Psoas muscle (tissue), 8 donors: ENCODE results near the gene RNF150. TPM values are rescaled to one million over a fixed set of nuclear protein-coding genes. Genes with fewer than 3 reads are reported as not detected.

Experiments
- ATAC-seq, 4 donors: fragments of 200-7000 bp; cut with Tn5 transposase; one replicate each; pipeline ENCODE4 v1.9.1; 2020; ENCODE audit warnings: moderate library complexity in 3 of 4, mild to moderate bottlenecking in 2 of 4
- DNase-seq, 2 donors: peaks; one replicate each; pipeline ENCODE4 v3.0.0-alpha.2; 2020
- H3K27ac ChIP-seq: fragments of 200-600 bp; one replicate; pipeline ENCODE4 v1.8.0; 2022
- H3K27me3 ChIP-seq, 3 donors: fragments of 200-600 bp in 1 of 3; one replicate each; pipeline versions ENCODE4 v1.6.1 to v1.8.0; 2013 to 2022; ENCODE audit warnings: low read length in 2 of 3, mild to moderate bottlenecking in 2 of 3, moderate library complexity in 1 of 3; ENCODE audit not compliant: insufficient read depth in 3 of 3
- H3K36me3 ChIP-seq, 2 donors: fragments of 200-600 bp in 1 of 2; one replicate each; pipeline versions ENCODE4 v1.6.1 to v1.8.0; 2013 to 2022; ENCODE audit warnings: low read depth in 1 of 2, mild to moderate bottlenecking in 1 of 2, moderate library complexity in 1 of 2; ENCODE audit not compliant: insufficient read depth in 1 of 2
- H3K4me1 ChIP-seq: fragments of 200-600 bp; one replicate; pipeline ENCODE4 v1.8.0; 2022
- H3K4me3 ChIP-seq: fragments of 200-600 bp; one replicate; pipeline ENCODE4 v1.8.0; 2022; ENCODE audit warnings: mild to moderate bottlenecking
- H3K9me3 ChIP-seq: fragments of 200-600 bp; one replicate; pipeline ENCODE4 v1.8.0; 2022
- WGBS, 3 donors: extraction: QIAGEN DNeasy Blood & Tissue Kit; methylation state at CpG; one replicate each; pipeline versions ENCODE4 v1.1.6 to v1.1.7; 2013; 5-methylcytosine and 5-hydroxymethylcytosine counted together
- intact Hi-C, 2 donors: fragments of 100-400 bp; cut with DNase I; formaldehyde crosslinking; loops; one replicate each; pipeline versions ENCODE4 v1.11.0 to v1.14.2; 2022
- polyA plus RNA-seq, 3 donors: library from polyadenylated mRNA; stranded (reverse); fragments of 200-250 nt; gene quantifications; one replicate each; pipeline ENCODE4 v1.2.3, GENCODE V29; 2013
- total RNA-seq, 4 donors: library from RNA; stranded (reverse); fragmentation: NEBNext Ultra II Directional in 2 of 4; extraction: Animal tissue kit (Norgen Biotek cat#: 25700) in 2 of 4; gene quantifications; one replicate each; pipeline versions ENCODE4 v1.2.1 to v1.2.4, GENCODE V29; 2021 to 2023
- TF ChIP-seq, protein P1 (sequence below): fragments of 200-600 bp; IDR thresholded peaks from one replicate; pipeline ENCODE4 v1.8.0; 2022; ENCODE audit warnings: antibody characterized with exemption
- donor health status: healthy with polysubstance abuse.
- donor health status: DM: no; HTN: no; CAD: no; lungs with moderate emphysema.
- donor health status: Bipolar disorder and iron deficiency.
- donor health status: healthy.
- donor health status: DM: yes; HTN: yes; CAD: no.
- donor health status: DM: no; HTN: no; CAD: no.
- donor health status: DM: no; HTN: no; CAD: no.
- donor health status: DM: yes; HTN: yes; CAD: no.

The RNF150 gene
- total and polyA plus RNA-seq, 7 donors = 0.78 to 12.6 (median 3.2) TPM

DNA sequence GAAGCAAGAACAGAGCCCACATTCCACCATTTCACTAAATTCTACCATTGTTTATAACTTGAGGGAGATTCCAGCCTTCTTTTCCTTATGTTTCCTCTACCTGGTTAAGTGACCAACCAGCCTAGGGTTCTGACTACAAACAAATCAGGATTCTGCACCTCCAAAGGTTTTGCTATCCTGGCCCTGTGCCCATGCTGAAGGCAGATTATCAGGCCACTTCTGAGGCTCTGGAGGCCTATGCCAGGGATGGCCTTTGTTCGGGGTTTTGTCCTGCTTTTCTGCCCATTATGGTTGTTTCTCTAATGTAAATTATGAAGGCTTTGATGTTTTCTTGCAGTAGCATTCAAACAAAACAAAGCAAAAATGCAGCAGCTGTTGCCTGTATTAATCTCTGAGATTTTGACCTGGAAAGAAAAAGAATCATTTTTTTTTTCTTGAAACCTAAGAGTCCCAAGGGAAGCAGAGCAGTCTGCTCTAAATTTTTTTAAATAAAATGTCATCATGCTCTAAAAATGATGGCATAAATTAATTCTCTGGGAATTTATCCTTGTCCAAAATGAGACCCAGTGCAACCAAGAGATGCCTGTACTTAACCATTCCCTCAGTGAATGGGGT lies 55.6 kb downstream of the RNF150 start:
- peaks cover 56% of the 10 kb centered on the region for H3K4me1 ChIP-seq
- WGBS, 3 donors = 46 to 59% (median 59%) methylated on average over 1 of the region's 1 CpG
- no peak overlapping the region for H3K27ac ChIP-seq
- TF ChIP-seq, protein P1, sequence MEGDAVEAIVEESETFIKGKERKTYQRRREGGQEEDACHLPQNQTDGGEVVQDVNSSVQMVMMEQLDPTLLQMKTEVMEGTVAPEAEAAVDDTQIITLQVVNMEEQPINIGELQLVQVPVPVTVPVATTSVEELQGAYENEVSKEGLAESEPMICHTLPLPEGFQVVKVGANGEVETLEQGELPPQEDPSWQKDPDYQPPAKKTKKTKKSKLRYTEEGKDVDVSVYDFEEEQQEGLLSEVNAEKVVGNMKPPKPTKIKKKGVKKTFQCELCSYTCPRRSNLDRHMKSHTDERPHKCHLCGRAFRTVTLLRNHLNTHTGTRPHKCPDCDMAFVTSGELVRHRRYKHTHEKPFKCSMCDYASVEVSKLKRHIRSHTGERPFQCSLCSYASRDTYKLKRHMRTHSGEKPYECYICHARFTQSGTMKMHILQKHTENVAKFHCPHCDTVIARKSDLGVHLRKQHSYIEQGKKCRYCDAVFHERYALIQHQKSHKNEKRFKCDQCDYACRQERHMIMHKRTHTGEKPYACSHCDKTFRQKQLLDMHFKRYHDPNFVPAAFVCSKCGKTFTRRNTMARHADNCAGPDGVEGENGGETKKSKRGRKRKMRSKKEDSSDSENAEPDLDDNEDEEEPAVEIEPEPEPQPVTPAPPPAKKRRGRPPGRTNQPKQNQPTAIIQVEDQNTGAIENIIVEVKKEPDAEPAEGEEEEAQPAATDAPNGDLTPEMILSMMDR = no peak
- DNase-seq (no peak), ATAC-seq (no peak)
- no peaks in the 10 kb centered on the region for H3K36me3 ChIP-seq
- no peak overlapping the region for H3K4me3 ChIP-seq
- H3K9me3 ChIP-seq = no peaks in the 10 kb centered on the region
- intact Hi-C loops = loop anchor here in 1 of 2 donors (5.0 kb wide), 1 partner anchor 35 kb away; no protein-coding TSS in a partner anchor
- H3K27me3 ChIP-seq = no peaks in the 10 kb centered on the region

DNA sequence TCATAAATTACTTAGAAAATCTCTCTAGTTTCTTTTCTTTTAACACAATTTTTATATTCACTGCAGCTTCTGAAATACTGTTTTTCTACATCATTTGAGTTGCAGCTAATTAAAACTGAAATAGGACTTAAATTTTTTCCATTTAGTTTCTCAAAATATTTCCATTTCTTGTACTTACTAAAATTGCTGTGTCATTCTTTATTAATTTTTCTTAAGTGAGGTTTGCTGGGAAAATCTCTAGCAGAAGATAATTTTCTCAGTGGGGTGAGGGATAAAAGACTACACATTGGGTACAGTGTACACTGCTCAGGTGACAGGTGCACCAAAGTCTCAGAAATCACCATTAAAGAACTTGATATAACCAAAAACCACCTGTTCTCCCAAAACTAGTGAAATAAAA lies 57.7 kb downstream of the RNF150 start:
- H3K4me3 ChIP-seq = no peak overlapping the region
- TF ChIP-seq, protein P1 = no peak
- no peaks in the 10 kb centered on the region for H3K36me3 ChIP-seq
- no peaks in the 10 kb centered on the region for H3K27me3 ChIP-seq
- no peak overlapping the region for H3K27ac ChIP-seq
- intact Hi-C loops = loop anchor here in 1 of 2 donors (5.0 kb wide), 1 partner anchor 33 kb away; no protein-coding TSS in a partner anchor
- ATAC-seq (no peak), DNase-seq (no peak)
- H3K9me3 ChIP-seq = no peaks in the 10 kb centered on the region
- H3K4me1 ChIP-seq = peaks cover 47% of the 10 kb centered on the region

GRCh38 chr4:141074098-141074878 lies 59.0 kb downstream of the RNF150 start:
- H3K4me3 ChIP-seq = no peak overlapping the region
- H3K27ac ChIP-seq = no peak overlapping the region
- WGBS, 3 donors = 45 to 69% (median 50%) methylated on average over 4 of the region's 4 CpGs
- TF ChIP-seq, protein P1 = no peak
- no peaks in the 10 kb centered on the region for H3K9me3 ChIP-seq
- intact Hi-C loops = no loop called here
- H3K4me1 ChIP-seq = peaks cover 34% of the 10 kb centered on the region
- DNase-seq (no peak), ATAC-seq (peak; percentile 37 to 80 (median 62))
- no peaks in the 10 kb centered on the region for H3K36me3 ChIP-seq
- H3K27me3 ChIP-seq = no peaks in the 10 kb centered on the region

DNA sequence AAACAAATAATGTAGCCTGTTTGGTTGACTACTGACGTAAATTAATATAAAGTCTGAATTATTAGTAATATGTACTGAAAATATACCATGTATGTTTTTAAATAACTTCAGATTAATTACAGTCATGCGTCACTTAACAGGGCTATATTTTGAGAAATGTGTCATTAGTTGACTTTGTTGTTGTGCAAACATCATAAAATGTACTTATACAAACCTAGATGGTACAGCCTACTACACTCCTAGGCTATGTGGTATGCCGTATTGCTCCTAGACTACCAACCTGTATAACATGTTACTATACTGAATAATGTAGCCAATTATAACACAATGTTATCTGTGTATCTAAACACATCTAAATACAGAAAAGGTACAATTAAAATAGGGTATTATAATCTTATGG lies 66.6 kb downstream of the RNF150 start:
- intact Hi-C loops = no loop called here
- H3K27ac ChIP-seq = no peak overlapping the region
- H3K4me3 ChIP-seq = no peak overlapping the region
- 87 to 96% (median 89%) methylated on average over 3 of the region's 3 CpGs for WGBS, 3 donors
- H3K36me3 ChIP-seq = no peaks in the 10 kb centered on the region
- TF ChIP-seq, protein P1 = no peak
- peaks cover 12% of the 10 kb centered on the region for H3K4me1 ChIP-seq
- ATAC-seq (no peak), DNase-seq (no peak)
- no peaks in the 10 kb centered on the region for H3K27me3 ChIP-seq
- no peaks in the 10 kb centered on the region for H3K9me3 ChIP-seq
